Aorta (tissue), 5 donors: Measurements from ENCODE around the gene PIK3C2G. TPM values are rescaled to one million over a fixed set of nuclear protein-coding genes. Genes with fewer than 3 reads are reported as not detected.

Source experiments
- ATAC-seq: fragments of 200-7000 bp; cut with Tn5 transposase; one replicate; pipeline ENCODE4 v1.9.1; 2022; ENCODE audit warnings: moderate library complexity; ENCODE audit not compliant: low FRiP score
- DNase-seq, 2 donors: peaks; one replicate each; pipeline ENCODE4 v3.0.0-alpha.2; 2020
- H3K27ac ChIP-seq, 2 donors: one replicate each; pipeline ENCODE4 v1.5.1; 2013; ENCODE audit warnings: low read length in 2 of 2, mild to moderate bottlenecking in 2 of 2, moderate library complexity in 2 of 2, control low read depth in 1 of 2, inconsistent platforms in 1 of 2, low read depth in 1 of 2
- H3K27me3 ChIP-seq, 2 donors: one replicate each; pipeline ENCODE4 v1.6.1; 2013; ENCODE audit warnings: control low read depth in 1 of 2, low read length in 1 of 2, mild to moderate bottlenecking in 1 of 2, moderate library complexity in 1 of 2; ENCODE audit not compliant: insufficient read depth in 2 of 2, control insufficient read depth in 1 of 2
- H3K36me3 ChIP-seq, 2 donors: one replicate each; pipeline ENCODE4 v1.6.1; 2013; ENCODE audit warnings: control low read depth in 1 of 2, low read length in 1 of 2, mild to moderate bottlenecking in 1 of 2; ENCODE audit not compliant: insufficient read depth in 2 of 2, control insufficient read depth in 1 of 2
- H3K4me1 ChIP-seq, 2 donors: one replicate each; pipeline ENCODE4 v1.6.1; 2013; ENCODE audit warnings: low read length in 2 of 2, control low read depth in 1 of 2, mild to moderate bottlenecking in 1 of 2, moderate library complexity in 1 of 2; ENCODE audit not compliant: insufficient read depth in 2 of 2, control insufficient read depth in 1 of 2
- H3K4me3 ChIP-seq, 2 donors: one replicate each; pipeline ENCODE4 v1.5.1; 2013; ENCODE audit warnings: low read length in 2 of 2, control low read depth in 1 of 2, mild to moderate bottlenecking in 1 of 2
- H3K9me3 ChIP-seq: one replicate; pipeline ENCODE4 v1.6.1; 2013; ENCODE audit warnings: mild to moderate bottlenecking, low read length; ENCODE audit not compliant: control insufficient read depth
- WGBS, 2 donors: extraction: QIAGEN DNeasy Blood & Tissue Kit; methylation state at CpG; one replicate each; pipeline ENCODE4 v1.1.7; 2013; 5-methylcytosine and 5-hydroxymethylcytosine counted together
- intact Hi-C, 2 donors: fragments of 100-400 bp; cut with DNase I; formaldehyde crosslinking; loops; one replicate each; pipeline versions ENCODE4 v1.14.2 to v1.15.0; 2022
- polyA plus RNA-seq, 2 donors: library from polyadenylated mRNA; stranded (reverse); fragments of 200-250 nt; gene quantifications; one replicate each; pipeline ENCODE4 v1.2.3, GENCODE V29; 2013
- total RNA-seq, 2 donors: library from RNA; stranded (reverse); fragmentation: NEBNext Ultra II Directional; extraction: Animal tissue kit (Norgen Biotek cat#: 25700); gene quantifications; one replicate each; pipeline ENCODE4 v1.2.1, GENCODE V29; 2021
- donor health status: healthy with polysubstance abuse.
- donor health status: Bipolar disorder and iron deficiency.
- donor health status: DM: no; HTN: no; CAD: no.
- donor health status: DM: no; HTN: no; CAD: no.
- donor health status: DM: yes; HTN: yes; CAD: no.

Gene PIK3C2G
- total and polyA plus RNA-seq, 4 donors = 0.15 to 0.63 TPM; not detected in 2

DNA sequence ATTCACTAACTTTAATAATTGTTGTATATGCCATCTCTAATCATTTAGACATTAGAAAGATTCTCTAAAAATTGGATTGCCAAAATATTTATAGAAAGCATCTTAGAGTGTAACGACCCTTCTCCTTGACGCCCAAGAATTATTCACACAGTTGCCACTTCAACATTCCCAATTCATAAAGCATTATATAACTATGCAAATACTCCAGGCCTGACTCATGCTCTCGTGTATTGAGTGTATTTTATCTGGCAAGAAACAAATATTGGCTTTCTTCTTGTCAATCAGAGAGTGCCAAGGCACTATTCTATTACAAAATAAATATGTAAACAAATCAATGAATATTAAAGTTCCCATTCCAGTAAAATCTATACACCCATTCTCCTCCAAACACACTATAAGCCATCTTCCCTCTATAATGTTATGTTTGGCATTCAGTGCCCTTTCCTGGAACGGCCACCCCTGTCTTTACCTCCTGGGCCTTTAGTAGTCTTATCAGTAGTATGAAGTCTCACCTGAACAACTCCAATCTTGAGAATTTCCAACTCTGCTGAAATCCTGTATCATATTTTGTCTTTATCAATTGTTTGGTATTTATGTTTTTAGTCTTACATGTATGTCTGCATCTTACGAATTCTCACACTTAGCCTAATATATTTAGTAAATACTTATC, 182.6 kb downstream of the PIK3C2G start:
- 25 to 33% methylated on average over 5 of the region's 5 CpGs for WGBS, 2 donors
- H3K4me1 ChIP-seq = no peaks in the 10 kb centered on the region
- no peaks in the 10 kb centered on the region for H3K9me3 ChIP-seq
- H3K4me3 ChIP-seq = no peak overlapping the region
- DNase-seq (no peak), ATAC-seq (no peak)
- H3K27me3 ChIP-seq = no peaks in the 10 kb centered on the region
- intact Hi-C loops = no loop called here
- no peak overlapping the region for H3K27ac ChIP-seq
- H3K36me3 ChIP-seq = no peaks in the 10 kb centered on the region

DNA sequence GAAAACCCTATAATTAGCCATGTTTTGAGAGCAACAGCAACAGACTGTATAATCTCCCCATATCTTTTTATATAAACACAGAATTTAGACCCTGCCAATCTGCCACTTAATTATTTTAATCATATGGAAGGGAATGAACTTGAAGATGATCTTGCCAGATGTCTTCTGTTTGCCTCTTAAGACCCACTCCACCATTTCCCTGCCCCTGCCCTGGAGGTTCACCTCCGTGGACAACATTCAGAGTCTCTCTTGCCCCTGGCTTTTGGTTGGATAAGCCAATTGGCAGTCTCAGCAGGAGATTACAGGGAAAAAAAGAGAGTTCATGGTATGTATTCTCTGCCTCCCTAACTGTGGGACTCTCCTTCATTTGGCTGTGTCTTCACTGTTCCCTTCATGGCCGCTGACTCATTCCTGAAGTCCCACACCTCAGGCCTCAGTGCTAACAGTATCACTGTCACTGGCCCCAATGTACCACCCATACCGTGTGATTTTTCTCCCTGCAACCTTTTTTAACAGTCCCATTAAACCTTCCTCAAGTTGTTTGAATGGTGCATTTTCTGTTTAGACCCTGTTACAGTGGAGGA, 184.8 kb downstream of the PIK3C2G start:
- no peaks in the 10 kb centered on the region for H3K4me1 ChIP-seq
- no peak overlapping the region for H3K4me3 ChIP-seq
- intact Hi-C loops = no loop called here
- 63 to 66% methylated on average over 3 of the region's 3 CpGs for WGBS, 2 donors
- H3K27me3 ChIP-seq = no peaks in the 10 kb centered on the region
- H3K27ac ChIP-seq = no peak overlapping the region
- DNase-seq (no peak), ATAC-seq (no peak)
- no peaks in the 10 kb centered on the region for H3K36me3 ChIP-seq
- H3K9me3 ChIP-seq = no peaks in the 10 kb centered on the region

DNA sequence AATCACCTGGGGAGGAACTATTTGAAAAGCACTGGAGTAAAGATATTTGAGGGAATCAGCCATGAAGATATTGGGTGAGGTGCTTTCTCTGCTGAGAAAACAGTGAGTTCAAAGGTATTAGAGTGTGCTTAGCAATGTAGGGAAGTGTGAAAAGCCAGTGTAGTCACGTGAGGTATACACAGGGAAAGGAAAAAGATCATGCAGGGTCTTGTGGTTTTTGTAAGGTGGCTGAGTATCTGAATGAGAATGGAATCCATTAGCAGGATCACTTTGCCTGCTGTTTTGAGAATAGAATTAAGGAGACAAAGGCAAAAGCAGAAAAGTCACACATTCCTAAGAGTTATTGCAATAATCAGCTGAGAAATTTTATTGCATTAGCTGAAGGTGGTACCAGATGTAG, 193.0 kb downstream of the PIK3C2G start:
- no peak for ATAC-seq
- 37 to 48% methylated on average over 1 of the region's 1 CpG for WGBS, 2 donors

DNA sequence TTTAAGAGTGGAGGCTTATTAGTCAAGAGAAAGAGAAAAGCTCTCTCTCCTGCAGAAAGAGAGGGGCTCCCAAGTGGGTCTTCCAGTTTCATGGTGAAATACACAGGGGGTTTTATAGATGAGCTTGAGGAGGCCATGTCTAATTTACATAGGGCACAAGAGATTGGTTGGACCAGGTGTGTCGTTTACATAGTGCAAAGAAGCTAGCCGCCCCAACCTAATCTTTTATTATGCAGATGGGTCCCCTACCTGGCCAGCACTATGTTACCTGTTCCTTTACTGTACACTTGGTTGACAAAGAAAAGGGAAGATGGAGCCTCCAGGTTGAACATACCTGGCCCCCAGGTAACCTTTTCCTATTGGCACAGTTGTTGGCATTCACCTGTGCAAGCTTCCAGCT, 195.0 kb downstream of the PIK3C2G start:
- H3K9me3 ChIP-seq = peaks cover 2% of the 10 kb centered on the region
- H3K27ac ChIP-seq = no peak overlapping the region
- DNase-seq = no peak
- no peaks in the 10 kb centered on the region for H3K27me3 ChIP-seq
- intact Hi-C loops = no loop called here
- H3K4me3 ChIP-seq = no peak overlapping the region
- H3K4me1 ChIP-seq = no peaks in the 10 kb centered on the region
- no peaks in the 10 kb centered on the region for H3K36me3 ChIP-seq
- 90 to 94% methylated on average over 2 of the region's 2 CpGs for WGBS, 2 donors
- ATAC-seq = no peak

More for the DNA sequence above, 193.0 kb downstream of the PIK3C2G start:
- Histone ChIP-seq H3K36me3 (no peaks in the 10 kb centered on the region), H3K9me3 (peaks cover 2% of the 10 kb centered on the region), H3K27ac (no peak overlapping the region), H3K4me1 (no peaks in the 10 kb centered on the region), H3K4me3 (no peak overlapping the region), H3K27me3 (no peaks in the 10 kb centered on the region)
- no peak for DNase-seq
- intact Hi-C loops = no loop called here

DNA sequence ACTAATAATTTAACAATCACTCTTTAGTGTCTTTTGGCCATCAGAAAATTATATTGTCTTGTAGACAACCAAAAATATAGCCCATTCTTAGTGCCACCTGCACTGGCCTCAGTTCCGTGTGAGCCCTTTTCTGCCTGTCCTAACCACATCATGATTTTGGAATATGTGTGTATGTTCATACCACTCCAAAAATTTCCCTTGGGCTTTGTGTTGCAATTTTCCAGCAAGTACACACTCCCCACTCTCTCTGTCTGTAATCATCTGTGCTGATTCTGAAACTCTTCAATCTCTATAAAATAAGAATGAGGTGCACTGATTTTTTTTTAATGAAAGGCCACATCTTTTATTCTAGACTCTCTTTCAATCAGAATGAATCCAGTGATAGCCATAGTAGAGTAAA, 196.0 kb downstream of the PIK3C2G start:
- Histone ChIP-seq H3K27ac (no peak overlapping the region), H3K27me3 (no peaks in the 10 kb centered on the region), H3K4me3 (no peak overlapping the region), H3K36me3 (no peaks in the 10 kb centered on the region), H3K4me1 (no peaks in the 10 kb centered on the region), H3K9me3 (peaks cover 2% of the 10 kb centered on the region)
- no peak for ATAC-seq
- 73 to 75% methylated on average over 1 of the region's 1 CpG for WGBS, 2 donors
- no peak for DNase-seq
- intact Hi-C loops = no loop called here

DNA sequence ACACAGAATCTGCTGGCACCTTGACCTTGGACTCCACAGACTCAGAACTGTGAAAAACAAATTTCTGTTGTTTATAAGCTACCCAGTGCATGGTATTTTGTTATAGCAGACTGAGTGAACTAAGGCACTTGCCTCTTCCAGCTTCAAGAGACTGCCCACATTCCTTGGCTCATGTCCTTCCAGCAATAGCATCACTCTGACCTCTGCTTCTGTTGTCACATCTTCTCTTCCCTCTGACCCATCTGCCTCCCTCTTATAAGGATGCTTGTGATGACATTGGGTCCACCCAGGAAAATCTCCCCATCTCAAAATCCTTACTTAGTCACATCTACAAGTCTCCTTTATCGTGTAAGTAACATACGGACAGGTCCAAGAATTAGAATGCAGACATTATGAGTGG, 200.4 kb downstream of the PIK3C2G start:
- 53 to 75% methylated on average over 2 of the region's 2 CpGs for WGBS, 2 donors
- no peak overlapping the region for H3K4me3 ChIP-seq
- DNase-seq = no peak
- no peak for ATAC-seq
- H3K27ac ChIP-seq = no peak overlapping the region
- intact Hi-C loops = no loop called here
- H3K4me1 ChIP-seq = no peaks in the 10 kb centered on the region
- H3K9me3 ChIP-seq = no peaks in the 10 kb centered on the region
- H3K36me3 ChIP-seq = no peaks in the 10 kb centered on the region
- H3K27me3 ChIP-seq = no peaks in the 10 kb centered on the region

DNA sequence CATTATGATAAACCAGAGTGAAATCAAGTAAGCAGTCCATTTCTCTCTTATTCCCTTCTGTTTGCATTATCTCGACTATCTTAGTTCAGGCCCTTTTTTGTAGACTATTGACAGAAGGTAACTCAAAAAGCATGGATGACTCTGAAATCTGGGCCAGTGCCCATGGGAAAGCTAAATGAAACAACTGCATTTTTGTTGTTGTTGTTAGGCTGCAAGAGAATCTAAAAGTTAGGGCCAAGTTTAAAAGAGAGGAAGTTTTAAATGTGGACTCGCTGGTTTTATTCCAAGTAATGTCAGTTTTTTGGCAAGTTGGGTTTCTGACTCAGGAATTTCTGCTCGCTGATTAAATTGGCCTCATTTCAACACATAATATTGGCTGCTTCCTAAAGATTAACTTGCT, 201.1 kb downstream of the PIK3C2G start:
- Histone ChIP-seq H3K4me1 (no peaks in the 10 kb centered on the region), H3K36me3 (no peaks in the 10 kb centered on the region), H3K9me3 (no peaks in the 10 kb centered on the region), H3K27me3 (no peaks in the 10 kb centered on the region), H3K27ac (no peak overlapping the region), H3K4me3 (no peak overlapping the region)
- intact Hi-C loops = no loop called here
- DNase-seq = no peak
- no peak for ATAC-seq
- WGBS, 2 donors = 2 to 3% methylated on average over 3 of the region's 3 CpGs

DNA sequence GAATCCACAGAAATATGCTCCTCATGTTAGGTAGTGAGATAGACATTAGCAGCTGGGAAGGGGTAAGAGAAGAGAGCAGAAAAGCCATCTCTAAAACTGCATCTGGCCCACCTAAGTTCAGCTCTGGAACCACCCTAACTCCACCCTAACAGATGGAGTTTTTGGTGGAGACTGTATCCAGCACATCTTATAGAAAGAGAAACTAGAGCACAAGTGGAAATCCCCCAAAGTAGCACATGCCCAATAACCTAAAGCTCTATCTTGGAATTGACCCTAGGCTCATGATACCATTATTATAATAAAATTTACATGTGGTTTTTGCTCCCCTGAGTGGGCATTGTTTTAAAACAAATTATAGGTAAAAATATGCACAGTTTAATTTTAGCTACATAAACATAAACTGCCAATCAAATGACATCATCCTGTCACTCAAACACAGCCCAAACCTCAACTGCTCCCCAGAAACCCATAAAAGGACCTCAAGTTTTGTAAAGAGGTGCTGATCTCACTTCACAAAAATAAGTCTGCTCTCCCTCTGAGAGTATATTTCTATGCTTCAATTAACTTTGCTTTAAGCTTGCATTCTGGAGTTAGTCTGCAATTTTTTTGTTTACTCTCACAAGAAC, 206.4 kb downstream of the PIK3C2G start:
- DNase-seq (no peak), ATAC-seq (no peak)
- Histone ChIP-seq H3K4me3 (no peak overlapping the region), H3K36me3 (no peaks in the 10 kb centered on the region), H3K4me1 (no peaks in the 10 kb centered on the region), H3K27ac (no peak overlapping the region), H3K9me3 (no peaks in the 10 kb centered on the region), H3K27me3 (no peaks in the 10 kb centered on the region)
- intact Hi-C loops = no loop called here
